PC-9 (cell line): ENCODE data around the gene DNAAF3. TPM values are rescaled to one million over a fixed set of nuclear protein-coding genes. Genes with fewer than 3 reads are reported as not detected.

Experiments
- BruUV-seq: library from RNA; stranded (reverse); fragments of 400-500 nt; replicated peaks from 2 replicates; lab custom pipeline; 2021; lab: Mats Ljungman, UMichigan
- CTCF ChIA-PET: fragments of 300-600 bp; sonication (Branson Sonifier 250); formaldehyde crosslinking; loops from one replicate; lab custom pipeline; 2022; ENCODE audit warnings: antibody characterized with exemption; lab: Charles Lee
- POLR2A ChIA-PET: fragments of 300-600 bp; sonication (Branson Sonifier 250); formaldehyde crosslinking; loops from one replicate; lab custom pipeline; 2022; ENCODE audit warnings: antibody characterized with exemption; ENCODE audit not compliant: unreplicated experiment; lab: Charles Lee
- DNase-seq, 2 experiments: peaks; one replicate each; pipeline versions ENCODE4 v3.0.0 to v3.0.0-alpha.2; 2015 to 2022; ENCODE audit warnings: mixed read lengths in 1 of 2
- H2AFZ ChIP-seq: fragments of 200-600 bp; sonication (generic); 2 replicates; pipeline ENCODE4 v1.8.1; 2017; ENCODE audit warnings: antibody characterized with exemption
- H3F3A ChIP-seq: fragments of 200-600 bp; sonication (generic); 2 replicates; pipeline ENCODE4 v1.8.1; 2017; ENCODE audit warnings: antibody characterized with exemption, mild to moderate bottlenecking, low read depth; ENCODE audit not compliant: insufficient read depth
- H3K27ac ChIP-seq: fragments of 200-600 bp; sonication (generic); 2 replicates; pipeline ENCODE4 v1.6.1; 2016; ENCODE audit warnings: mixed run types
- H3K27me3 ChIP-seq: fragments of 200-600 bp; sonication (generic); 2 replicates; pipeline ENCODE4 v1.6.1; 2016; ENCODE audit warnings: low read depth, mixed run types; ENCODE audit not compliant: insufficient read depth
- H3K36me3 ChIP-seq: fragments of 200-600 bp; sonication (generic); 2 replicates; pipeline ENCODE4 v1.6.1; 2016; ENCODE audit warnings: low read depth, mixed run types
- H3K4me1 ChIP-seq: fragments of 200-600 bp; sonication (generic); replicated peaks from 2 replicates; pipeline ENCODE4 v1.6.1; 2016; ENCODE audit warnings: mixed run types; ENCODE audit not compliant: insufficient read depth
- H3K4me2 ChIP-seq: fragments of 200-600 bp; sonication (generic); 2 replicates; pipeline ENCODE4 v1.6.1; 2017; ENCODE audit warnings: mixed run types
- H3K4me3 ChIP-seq: fragments of 200-600 bp; sonication (generic); 2 replicates; pipeline ENCODE4 v1.6.1; 2016; ENCODE audit warnings: mixed run types
- H3K79me2 ChIP-seq: fragments of 200-600 bp; sonication (generic); 2 replicates; pipeline ENCODE4 v1.6.1; 2017; ENCODE audit warnings: low read depth, mixed run types
- H3K9me2 ChIP-seq: fragments of 200-600 bp; sonication (generic); 2 replicates; pipeline ENCODE4 v1.8.1; 2017; ENCODE audit warnings: mild to moderate bottlenecking; ENCODE audit not compliant: insufficient read depth
- H3K9me3 ChIP-seq: fragments of 200-600 bp; sonication (generic); 2 replicates; pipeline ENCODE4 v1.8.1; 2016; ENCODE audit warnings: low read depth; ENCODE audit not compliant: insufficient read depth
- H4K20me1 ChIP-seq: fragments of 200-600 bp; sonication (generic); 2 replicates; pipeline ENCODE4 v1.8.1; 2017; ENCODE audit not compliant: insufficient read depth
- EZH2 ChIP-seq: fragments of 200-600 bp; sonication (generic); IDR thresholded peaks from 2 replicates; pipeline ENCODE4 v1.8.0; 2017; ENCODE audit warnings: antibody characterized with exemption, low read depth
- intact Hi-C: fragments of 100-400 bp; cut with micrococcal nuclease; formaldehyde crosslinking; loops from one replicate; pipeline ENCODE4 v1.10.0; 2022; ENCODE audit not compliant: unreplicated experiment
- total RNA-seq: library from RNA; stranded (reverse); gene quantifications from 2 replicates; pipeline ENCODE4 v1.2.3, GENCODE V29; 2021
- TF ChIP-seq, protein P1 (sequence below): fragments of 200-600 bp; sonication (generic); conservative IDR thresholded peaks from 2 replicates; pipeline ENCODE4 v1.6.1; 2017; ENCODE audit warnings: mixed run types, antibody characterized with exemption, mild to moderate bottlenecking, moderate library complexity

The DNAAF3 gene
- total RNA-seq, 1 experiment from 2014 or later = 51.8 TPM

DNA sequence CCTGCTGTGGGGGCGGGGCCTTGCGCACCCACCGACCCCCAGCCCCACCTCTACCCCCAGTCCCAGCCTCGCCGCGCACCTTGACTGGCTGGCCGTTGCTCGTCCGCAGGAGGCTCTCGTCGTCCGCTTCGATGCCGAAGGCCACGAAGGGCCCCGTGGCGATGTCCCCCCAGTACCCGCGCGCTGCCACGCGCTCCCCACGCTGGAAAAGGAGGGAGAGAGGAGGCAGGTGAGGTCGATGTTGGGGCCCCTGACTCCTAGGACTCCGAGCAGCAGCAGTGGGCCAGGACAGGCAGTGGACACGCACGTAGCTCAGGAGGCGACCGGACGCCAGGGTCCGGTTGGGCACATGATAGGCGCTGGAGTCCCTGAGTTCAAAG, 5.4 kb downstream of the DNAAF3 start:
- intact Hi-C loops = loop anchor here (1.0 to 10.0 kb wide), 4 partner anchors 15 to 486 kb away; partner anchors contain the start of genes RPL28 and TMEM238
- no peak overlapping the region for H3K4me2 ChIP-seq
- CTCF ChIA-PET = interaction anchor here (0.6 to 3.5 kb wide), 9 partner anchors 14 to 1243 kb away, joined by 3 to 47 read pairs (median 5); partner anchors contain the start of gene TMEM238

DNA sequence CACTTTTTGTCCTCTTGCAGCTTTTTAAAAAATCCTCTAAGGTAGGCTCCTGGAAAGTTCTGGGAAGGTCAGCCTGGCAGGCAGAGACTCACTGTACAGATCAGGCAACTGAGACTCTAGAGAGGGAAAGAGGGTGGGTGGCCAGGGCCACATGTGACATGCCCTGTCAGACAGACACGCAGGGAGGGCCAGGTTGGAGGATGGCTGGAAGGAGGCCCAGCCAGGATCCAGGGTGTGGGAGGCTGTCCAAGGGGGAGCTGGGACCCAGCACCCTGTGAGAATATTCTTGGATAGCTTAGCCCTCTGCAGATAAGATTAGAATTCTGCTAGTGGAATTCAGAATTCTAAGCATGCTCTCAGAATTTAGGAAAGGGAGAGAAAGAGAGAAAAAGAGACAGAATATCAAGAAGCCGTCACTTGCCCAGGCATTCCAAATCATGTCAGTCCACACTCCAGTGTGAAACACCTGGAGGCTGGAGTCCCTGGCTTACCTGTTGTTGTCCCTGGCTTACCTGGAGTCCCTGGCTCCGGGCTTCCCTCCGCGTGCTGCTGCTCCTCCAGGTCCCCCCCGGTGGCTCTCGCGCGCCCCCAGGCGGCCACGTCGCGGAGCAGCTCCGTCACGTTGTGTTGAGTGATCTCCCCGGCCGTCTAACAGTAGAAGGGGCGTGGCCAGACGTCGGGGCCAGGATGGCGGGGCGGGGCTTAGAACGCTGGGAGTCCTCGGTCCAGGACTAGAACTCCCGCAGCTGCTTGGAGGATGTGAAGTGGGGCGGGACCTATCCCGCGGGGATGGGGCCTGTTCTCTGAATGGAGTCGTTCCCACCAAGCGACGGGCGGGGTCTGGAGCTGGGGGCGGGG, 6.1 kb downstream of the DNAAF3 start:
- no peak overlapping the region for H2AFZ ChIP-seq
- no peaks in the 10 kb centered on the region for H3K36me3 ChIP-seq
- ChIA-PET POLR2A (interaction anchor here (0.5 to 0.8 kb wide), 2 partner anchors 9 to 14 kb away, joined by 3 to 4 read pairs; no protein-coding TSS in a partner anchor), CTCF (interaction anchor here (0.6 to 3.5 kb wide), 12 partner anchors 14 to 1243 kb away, joined by 3 to 47 read pairs (median 4); partner anchors contain the start of gene TMEM238)
- H3F3A ChIP-seq = peaks cover 34% of the 10 kb centered on the region
- BruUV-seq = no TSS peak
- peak overlapping the region; percentile 40 for H3K4me2 ChIP-seq
- intact Hi-C loops = loop anchor here (1.0 to 10.0 kb wide), 4 partner anchors 14 to 486 kb away; partner anchors contain the start of genes RPL28 and TMEM238
- H3K4me1 ChIP-seq = peaks cover 21% of the 10 kb centered on the region
- TF ChIP-seq EZH2 = no peak
- TF ChIP-seq, protein P1, sequence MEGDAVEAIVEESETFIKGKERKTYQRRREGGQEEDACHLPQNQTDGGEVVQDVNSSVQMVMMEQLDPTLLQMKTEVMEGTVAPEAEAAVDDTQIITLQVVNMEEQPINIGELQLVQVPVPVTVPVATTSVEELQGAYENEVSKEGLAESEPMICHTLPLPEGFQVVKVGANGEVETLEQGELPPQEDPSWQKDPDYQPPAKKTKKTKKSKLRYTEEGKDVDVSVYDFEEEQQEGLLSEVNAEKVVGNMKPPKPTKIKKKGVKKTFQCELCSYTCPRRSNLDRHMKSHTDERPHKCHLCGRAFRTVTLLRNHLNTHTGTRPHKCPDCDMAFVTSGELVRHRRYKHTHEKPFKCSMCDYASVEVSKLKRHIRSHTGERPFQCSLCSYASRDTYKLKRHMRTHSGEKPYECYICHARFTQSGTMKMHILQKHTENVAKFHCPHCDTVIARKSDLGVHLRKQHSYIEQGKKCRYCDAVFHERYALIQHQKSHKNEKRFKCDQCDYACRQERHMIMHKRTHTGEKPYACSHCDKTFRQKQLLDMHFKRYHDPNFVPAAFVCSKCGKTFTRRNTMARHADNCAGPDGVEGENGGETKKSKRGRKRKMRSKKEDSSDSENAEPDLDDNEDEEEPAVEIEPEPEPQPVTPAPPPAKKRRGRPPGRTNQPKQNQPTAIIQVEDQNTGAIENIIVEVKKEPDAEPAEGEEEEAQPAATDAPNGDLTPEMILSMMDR = peak; percentile 98
- no peaks in the 10 kb centered on the region for H4K20me1 ChIP-seq
- no peak overlapping the region for H3K4me3 ChIP-seq
- no peaks in the 10 kb centered on the region for H3K27me3 ChIP-seq
- no peaks in the 10 kb centered on the region for H3K9me2 ChIP-seq
- no peak overlapping the region for H3K27ac ChIP-seq
- no peaks in the 10 kb centered on the region for H3K79me2 ChIP-seq
- H3K9me3 ChIP-seq = no peaks in the 10 kb centered on the region
- peak; percentile 89 to 98 for DNase-seq

More for the DNA sequence above, 5.4 kb downstream of the DNAAF3 start:
- H3K4me1 ChIP-seq = peaks cover 26% of the 10 kb centered on the region
- no peak for DNase-seq
- no peaks in the 10 kb centered on the region for H3K36me3 ChIP-seq
- peaks cover 34% of the 10 kb centered on the region for H3F3A ChIP-seq
- H3K79me2 ChIP-seq = no peaks in the 10 kb centered on the region
- POLR2A ChIA-PET = interaction anchor here (0.5 kb wide), 1 partner anchor 10 kb away, joined by 3 read pairs; no protein-coding TSS in a partner anchor
- TF ChIP-seq, protein P1 = no peak
- no peak for TF ChIP-seq EZH2
- no peak overlapping the region for H3K4me3 ChIP-seq
- no peak overlapping the region for H2AFZ ChIP-seq
- H3K27ac ChIP-seq = no peak overlapping the region
- H3K9me3 ChIP-seq = no peaks in the 10 kb centered on the region
- H3K27me3 ChIP-seq = no peaks in the 10 kb centered on the region
- H4K20me1 ChIP-seq = no peaks in the 10 kb centered on the region
- BruUV-seq = no TSS peak
- H3K9me2 ChIP-seq = no peaks in the 10 kb centered on the region

DNA sequence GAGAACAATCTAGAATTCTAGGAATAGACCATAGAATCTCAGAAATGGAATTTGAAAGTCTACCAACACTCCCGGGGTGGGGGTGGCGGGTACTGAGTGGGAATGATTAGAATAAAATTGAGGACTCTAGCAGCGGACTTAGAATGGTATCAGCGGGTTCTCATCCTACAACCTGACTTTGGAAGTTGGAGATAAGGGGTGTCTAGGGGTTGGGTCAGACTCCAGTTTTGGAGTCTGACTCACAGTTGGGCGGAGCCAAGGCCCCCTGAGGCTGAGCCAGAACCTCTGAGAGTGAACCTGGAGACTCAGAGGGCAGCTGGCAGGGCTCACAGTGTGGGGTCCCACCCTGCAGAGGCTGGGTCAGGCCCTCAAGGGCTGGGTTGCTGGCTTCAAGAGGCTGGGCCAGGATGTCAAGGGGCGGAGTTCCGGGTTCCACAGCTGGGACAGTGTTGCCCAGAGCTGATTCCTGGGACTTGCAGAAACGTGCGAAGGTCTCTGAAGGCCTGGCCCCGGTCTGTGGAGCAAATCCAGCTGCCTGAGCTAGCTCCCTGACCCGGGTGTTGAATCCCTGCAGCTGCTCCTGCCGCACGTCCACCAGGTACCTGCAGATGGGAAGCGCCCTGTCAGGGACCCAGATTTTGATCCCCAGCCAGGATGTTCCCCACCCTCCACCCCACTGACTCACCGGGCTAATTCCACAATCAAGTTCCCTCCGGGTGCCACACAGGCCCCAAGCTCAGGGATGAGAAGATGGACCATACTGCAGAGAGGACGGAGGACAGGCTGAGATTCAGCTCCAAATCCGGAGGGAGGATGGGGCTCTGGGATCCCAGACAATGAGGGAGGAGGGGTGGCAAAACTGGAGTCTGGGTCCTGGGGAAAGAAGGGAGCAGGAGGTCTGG, 7.3 kb downstream of the DNAAF3 start:
- peak overlapping the region; percentile 40 for H3K4me2 ChIP-seq
- intact Hi-C loops = no loop called here
- TF ChIP-seq, protein P1 = no peak
- no peak for TF ChIP-seq EZH2
- no peaks in the 10 kb centered on the region for H4K20me1 ChIP-seq
- H3K9me3 ChIP-seq = no peaks in the 10 kb centered on the region
- H3F3A ChIP-seq = peaks cover 37% of the 10 kb centered on the region
- H2AFZ ChIP-seq = no peak overlapping the region
- H3K4me3 ChIP-seq = no peak overlapping the region
- no peaks in the 10 kb centered on the region for H3K79me2 ChIP-seq
- no peak overlapping the region for H3K27ac ChIP-seq
- H3K36me3 ChIP-seq = no peaks in the 10 kb centered on the region
- POLR2A ChIA-PET = interaction anchor here (0.6 to 0.8 kb wide), 3 partner anchors 12 to 447 kb away, joined by 3 to 13 read pairs (median 3); no protein-coding TSS in a partner anchor
- DNase-seq = peak in 1 of 2 experiments; percentile 85
- CTCF ChIA-PET = interaction anchor here (0.6 to 3.5 kb wide), 7 partner anchors 10 to 740 kb away, joined by 3 to 47 read pairs (median 7); partner anchors contain the start of gene TNNT1
- H3K4me1 ChIP-seq = peaks cover 19% of the 10 kb centered on the region
- H3K9me2 ChIP-seq = no peaks in the 10 kb centered on the region
- no peaks in the 10 kb centered on the region for H3K27me3 ChIP-seq
- TSS peak; percentile 31 for BruUV-seq
